ENCODE measurements around the gene METTL3.

METTL3 gene

DNA sequence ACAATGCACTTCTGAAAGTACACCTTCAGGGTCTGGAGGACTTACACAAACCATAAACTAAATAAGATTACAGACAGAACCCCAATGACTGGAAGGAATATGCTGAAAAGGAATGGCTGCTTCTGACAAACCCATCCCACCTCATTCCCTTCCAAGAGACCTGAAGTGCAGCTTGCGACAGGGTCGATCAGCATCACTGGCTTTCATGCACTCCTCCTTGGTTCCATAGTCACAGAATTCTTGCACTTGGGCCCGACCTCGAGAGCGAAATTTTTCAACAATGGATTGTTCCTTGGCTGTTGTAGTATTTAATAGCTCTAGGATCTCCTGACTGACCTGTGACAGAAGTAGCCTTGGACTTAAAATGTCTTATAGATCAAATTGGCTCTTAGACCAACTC lies 9.6 kb downstream of the METTL3 start:
- TF ChIP-seq POLR2AphosphoS5 (IDR thresholded peaks at IDR 0.05; ENCODE audit: low read depth, low read length) (no peak), TAF1 (IDR thresholded peaks at IDR 0.05; ENCODE audit: borderline replicate concordance, low read depth, low read length) (no peak), POLR2A (IDR thresholded peaks at IDR 0.05; ENCODE audit: low read depth, low read length) (no peak)
- no peak for DNase-seq (ENCODE audit: insufficient read length)
- FAIRE-seq: no peak

DNA sequence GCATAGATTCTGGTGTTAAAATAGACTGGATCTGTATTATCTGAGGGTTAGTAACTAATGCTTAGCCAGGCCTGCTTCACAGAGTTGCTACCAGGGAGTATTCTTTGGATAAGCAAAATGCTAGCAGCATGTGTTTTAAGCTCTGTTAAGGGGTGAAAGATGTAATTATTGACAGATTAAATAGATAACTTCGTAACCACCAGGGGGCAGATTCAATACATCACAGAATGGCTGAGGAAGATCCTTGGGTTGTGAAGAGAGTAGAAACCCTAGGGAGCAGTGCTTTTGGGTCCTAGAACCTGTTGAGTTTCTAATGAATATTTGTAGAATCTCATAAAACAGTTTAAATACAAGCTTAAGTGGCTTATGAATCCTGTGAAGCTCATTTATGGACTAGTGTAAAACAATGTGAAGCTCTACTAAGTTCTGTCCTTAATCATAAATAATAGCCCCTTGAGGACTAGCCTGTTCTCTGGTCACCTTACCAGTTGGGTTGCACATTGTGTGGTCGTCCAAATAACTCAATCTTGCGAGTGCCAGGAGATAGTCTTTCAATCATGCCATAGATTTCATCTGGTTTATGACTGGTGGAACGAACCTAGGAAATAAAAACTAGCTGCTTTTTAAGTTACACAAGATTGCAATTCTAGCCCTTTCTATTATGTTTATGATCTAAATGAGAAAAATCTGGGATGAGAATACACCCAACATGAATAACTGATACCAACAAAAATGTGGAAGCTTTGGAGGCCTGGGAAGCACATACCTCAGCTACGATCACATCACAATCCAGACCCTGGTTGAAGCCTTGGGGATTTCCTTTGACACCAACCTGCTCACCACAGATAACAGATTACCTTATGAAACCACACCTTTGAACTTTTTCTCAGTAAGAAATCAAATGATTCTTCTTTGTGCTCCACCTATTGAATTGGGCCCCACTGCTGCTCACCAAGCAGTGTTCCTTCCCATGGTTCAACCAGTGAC lies 12.3 kb downstream of the METTL3 start:
- TF ChIP-seq TAF1 (IDR thresholded peaks at IDR 0.05; ENCODE audit: borderline replicate concordance, low read depth, low read length) (no peak), POLR2AphosphoS5 (IDR thresholded peaks at IDR 0.05; ENCODE audit: low read depth, low read length) (no peak), POLR2A (IDR thresholded peaks at IDR 0.05; ENCODE audit: low read depth, low read length) (no peak)
- FAIRE-seq: peak; percentile 67
- DNase-seq (ENCODE audit: insufficient read length): no peak

DNA sequence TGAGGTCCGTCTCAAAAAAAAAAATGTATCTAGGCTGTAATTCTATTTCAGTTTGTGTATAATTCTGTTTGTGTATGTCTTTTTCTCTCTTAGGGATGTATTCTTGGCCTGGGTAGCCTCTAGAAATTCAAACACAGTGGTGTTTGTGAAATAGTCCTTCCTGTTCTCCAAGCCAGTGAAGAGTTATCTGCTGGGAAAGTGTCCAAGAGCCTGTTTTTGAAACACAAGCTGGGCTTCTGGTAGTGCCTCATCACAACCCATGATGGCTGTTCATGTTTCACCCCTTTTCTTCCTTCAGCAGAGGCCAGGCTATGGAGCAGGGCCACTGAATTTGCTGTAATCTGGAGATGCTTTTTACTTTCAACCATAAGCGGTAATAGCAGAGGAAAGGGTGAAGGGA lies 14.7 kb downstream of the METTL3 start:
- DNase-seq (ENCODE audit: insufficient read length): no peak

DNA sequence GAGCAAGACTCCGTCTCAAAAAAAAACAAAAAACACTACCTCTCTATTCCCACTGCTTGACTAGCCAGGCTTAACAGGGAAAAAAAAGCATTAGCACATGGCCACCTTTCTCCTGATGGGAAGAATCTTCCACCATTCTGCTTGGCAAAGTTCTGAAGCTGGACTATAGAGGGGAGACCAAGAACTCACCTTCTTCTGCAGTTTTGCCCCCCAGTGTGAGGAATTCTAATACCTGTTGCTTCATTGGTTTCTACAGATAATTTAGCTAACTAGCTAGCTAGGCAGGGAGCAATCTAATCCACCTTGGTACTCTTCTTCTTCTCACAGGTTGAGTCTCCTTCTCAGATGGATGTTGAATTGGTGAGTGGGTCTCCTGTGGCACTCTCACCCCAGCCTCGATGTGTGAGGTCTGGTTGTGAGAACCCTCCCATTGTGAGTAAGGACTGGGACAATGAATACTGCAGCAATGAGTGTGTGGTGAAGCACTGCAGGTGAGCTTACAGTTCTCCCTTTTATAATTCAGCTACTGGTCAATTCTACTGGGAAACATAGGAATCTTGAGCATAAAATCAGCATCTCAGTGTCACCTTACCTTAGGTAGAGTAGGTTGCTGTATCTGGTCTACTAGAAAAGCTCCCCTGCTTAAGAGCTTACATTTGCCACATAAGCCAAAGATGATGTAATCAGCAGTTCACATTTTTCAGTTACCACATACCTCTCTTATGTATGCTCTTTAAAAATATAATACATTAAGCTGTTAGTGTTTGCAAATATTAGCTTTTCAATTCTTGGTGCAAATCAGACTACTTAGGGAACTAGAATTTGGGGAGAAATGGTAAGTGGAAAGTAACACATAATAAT lies 16.0 kb downstream of the METTL3 start:
- DNase-seq (ENCODE audit: insufficient read length) (no peak), FAIRE-seq (no peak)
- TF ChIP-seq TAF1 (IDR thresholded peaks at IDR 0.05; ENCODE audit: borderline replicate concordance, low read depth, low read length) (no peak), POLR2A (IDR thresholded peaks at IDR 0.05; ENCODE audit: low read depth, low read length) (no peak), POLR2AphosphoS5 (IDR thresholded peaks at IDR 0.05; ENCODE audit: low read depth, low read length) (no peak)

More for the DNA sequence above, 14.7 kb downstream of the METTL3 start:
- FAIRE-seq: no peak
- TF ChIP-seq TAF1 (IDR thresholded peaks at IDR 0.05; ENCODE audit: borderline replicate concordance, low read depth, low read length): no peak
- no peak for TF ChIP-seq POLR2AphosphoS5 (IDR thresholded peaks at IDR 0.05; ENCODE audit: low read depth, low read length)
- TF ChIP-seq POLR2A (IDR thresholded peaks at IDR 0.05; ENCODE audit: low read depth, low read length): no peak

DNA sequence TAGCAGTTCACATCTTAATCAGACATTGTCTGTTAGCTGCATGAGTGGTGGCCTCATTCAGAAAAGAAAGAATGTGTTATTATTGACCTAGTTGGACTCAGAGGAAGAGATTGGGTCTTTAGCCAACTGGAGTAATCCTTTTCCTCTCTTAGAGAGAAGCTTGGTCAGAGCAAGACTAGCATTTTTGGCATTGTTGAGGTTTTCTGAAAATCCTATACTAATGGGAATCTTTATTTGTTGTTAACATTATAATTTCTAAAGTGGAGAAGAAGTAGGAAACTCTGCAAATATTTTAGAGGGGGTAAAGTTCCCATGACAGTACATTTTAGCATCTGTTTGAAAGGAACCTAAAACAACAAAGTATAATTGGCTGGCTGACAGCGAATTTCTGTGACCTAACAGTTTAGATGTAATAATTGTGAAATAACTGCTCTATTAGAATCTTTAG lies 24.5 kb downstream of the METTL3 start:
- no peak for DNase-seq (ENCODE audit: insufficient read length)

DNA sequence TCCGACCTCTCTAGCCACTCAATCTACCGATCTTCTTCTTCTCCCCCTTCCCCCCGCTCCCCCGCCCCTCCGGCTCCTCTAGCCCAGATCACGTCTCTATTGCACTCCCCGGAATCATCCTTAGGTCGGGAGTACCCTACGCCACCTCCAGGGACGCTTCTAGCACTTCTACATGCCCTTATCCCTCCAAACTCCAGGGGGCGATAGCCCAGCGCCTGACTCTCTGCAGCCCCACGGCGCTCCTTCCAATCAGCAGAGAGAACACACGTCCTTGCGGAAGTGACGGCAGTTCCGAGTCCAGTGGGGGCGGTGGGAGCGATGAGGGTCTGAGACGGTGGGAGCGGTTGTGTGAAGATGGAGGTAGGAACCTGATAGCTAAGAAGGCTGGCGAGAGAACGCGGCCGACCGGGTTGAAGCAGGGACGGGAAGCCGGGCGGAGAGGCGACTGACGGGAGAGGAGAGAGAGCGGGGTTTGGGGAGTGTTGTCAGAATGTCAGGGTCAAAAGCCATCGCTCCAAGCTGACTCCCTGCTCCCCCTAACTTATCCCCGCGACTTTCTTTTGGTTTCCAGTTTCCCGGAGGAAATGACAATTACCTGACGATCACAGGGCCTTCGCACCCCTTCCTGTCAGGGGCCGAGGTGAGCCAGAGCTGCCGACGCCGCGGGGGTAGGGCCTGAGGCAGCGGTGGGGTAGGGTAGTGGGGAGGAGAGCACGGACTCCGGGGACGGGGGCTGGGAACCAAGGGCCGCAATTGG lies 34.0 kb downstream of the METTL3 start, which contains the start of the genes RAB2B and TOX4:
Gene RAB2B (minus strand): TSS at position 35 of the 757 bp plus-strand sequence. CDS start 87 bp downstream, outside the sequence.
Gene TOX4 (plus strand): TSS at position 271 of the 757 bp plus-strand sequence. CDS start 84 bp downstream, at position 355.
- DNase-seq (ENCODE audit: insufficient read length) (peak; percentile 75), FAIRE-seq (peak; percentile 97)
- TF ChIP-seq TAF1 (IDR thresholded peaks at IDR 0.05; ENCODE audit: borderline replicate concordance, low read depth, low read length) (no peak), POLR2A (IDR thresholded peaks at IDR 0.05; ENCODE audit: low read depth, low read length) (peak; percentile 88), POLR2AphosphoS5 (IDR thresholded peaks at IDR 0.05; ENCODE audit: low read depth, low read length) (peak; percentile 89)

More for the DNA sequence above, 24.5 kb downstream of the METTL3 start:
- no peak for TF ChIP-seq TAF1 (IDR thresholded peaks at IDR 0.05; ENCODE audit: borderline replicate concordance, low read depth, low read length)
- no peak for TF ChIP-seq POLR2A (IDR thresholded peaks at IDR 0.05; ENCODE audit: low read depth, low read length)
- no peak for TF ChIP-seq POLR2AphosphoS5 (IDR thresholded peaks at IDR 0.05; ENCODE audit: low read depth, low read length)
- FAIRE-seq: no peak

DNA sequence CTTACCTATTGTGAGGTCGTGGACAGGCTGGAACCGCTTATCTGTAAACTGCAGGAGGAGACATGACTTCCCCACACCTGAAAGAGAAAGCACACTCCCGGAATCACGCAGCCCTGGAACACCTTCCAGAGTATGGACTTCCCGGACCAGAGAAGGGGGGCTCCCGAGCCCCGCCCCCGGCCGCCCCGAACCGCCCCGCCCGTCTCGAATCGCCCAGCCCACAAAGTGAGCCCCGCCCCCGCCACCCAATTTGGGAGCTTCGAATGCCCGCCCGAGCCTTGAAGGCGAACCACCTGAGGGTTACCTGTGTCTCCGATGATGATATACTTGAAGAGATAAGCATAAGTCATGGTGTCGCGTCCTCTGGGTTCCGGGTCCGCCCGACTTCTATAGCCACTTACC lies 34.6 kb downstream of the METTL3 start:
- DNase-seq (ENCODE audit: insufficient read length) (peak; percentile 37), FAIRE-seq (no peak)
- no peak; the same call in 1 of the 2 replicates for TF ChIP-seq POLR2A (IDR thresholded peaks at IDR 0.05; ENCODE audit: low read depth, low read length)
- no peak for TF ChIP-seq TAF1 (IDR thresholded peaks at IDR 0.05; ENCODE audit: borderline replicate concordance, low read depth, low read length)
- no peak for TF ChIP-seq POLR2AphosphoS5 (IDR thresholded peaks at IDR 0.05; ENCODE audit: low read depth, low read length)

GRCh38 chr14:21475767-21476522 lies 35.2 kb downstream of the METTL3 start:
- FAIRE-seq (peak; percentile 87), DNase-seq (ENCODE audit: insufficient read length) (no peak)
- TF ChIP-seq TAF1 (IDR thresholded peaks at IDR 0.05; ENCODE audit: borderline replicate concordance, low read depth, low read length) (no peak), POLR2A (IDR thresholded peaks at IDR 0.05; ENCODE audit: low read depth, low read length) (no peak), POLR2AphosphoS5 (IDR thresholded peaks at IDR 0.05; ENCODE audit: low read depth, low read length) (no peak)

GRCh38 chr14:21467616-21468015 lies 43.5 kb downstream of the METTL3 start:
- DNase-seq (ENCODE audit: insufficient read length) (no peak), FAIRE-seq (no peak)
- no peak for TF ChIP-seq POLR2AphosphoS5 (IDR thresholded peaks at IDR 0.05; ENCODE audit: low read depth, low read length)
